ENCODE data around the gene C1S.
A peak's percentile ranks its signal among the peaks of the same experiment; 100 is the strongest.
"Not testable (repeated sequence)": the region's sequence is repeated elsewhere in the genome, so short reads cannot be mapped to it uniquely, and the experiment has no call there.

Gene C1S

DNA sequence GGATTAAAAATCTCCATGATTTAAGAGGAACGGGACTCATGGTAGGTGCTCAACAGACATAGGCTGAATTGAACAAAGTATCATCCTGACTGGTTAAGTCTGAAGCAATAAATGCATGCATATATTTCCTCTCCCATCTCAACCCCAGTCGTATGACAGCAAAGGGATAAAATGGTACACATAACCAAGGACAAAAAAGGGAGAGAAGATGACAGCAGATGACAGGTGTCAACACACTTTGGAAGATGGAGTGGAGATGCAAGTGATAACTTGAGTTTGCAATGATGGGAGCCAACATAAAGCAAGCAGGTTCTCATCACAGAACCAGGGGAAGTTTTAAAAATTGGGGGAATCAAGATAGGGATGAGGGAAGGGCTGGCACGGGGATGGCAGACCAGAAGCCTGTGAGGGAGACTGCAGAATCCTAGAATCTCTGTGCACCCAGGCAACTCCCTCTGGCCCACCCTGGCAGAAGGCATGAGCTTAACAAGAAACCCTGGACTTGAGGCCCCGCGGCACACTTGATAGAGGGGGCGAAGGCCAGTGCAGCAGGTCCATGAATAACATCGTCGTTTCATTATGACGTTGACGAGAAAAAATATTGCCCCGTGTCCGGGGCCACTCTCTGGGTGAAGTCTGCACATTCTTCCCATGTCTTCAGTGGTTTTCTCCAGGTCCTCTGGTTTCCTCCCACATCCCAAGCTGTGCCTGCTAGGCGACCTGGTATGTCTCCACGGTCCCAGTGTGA is 43.5 kb downstream of the C1S start:
- no peak for DNase-seq (ENCODE audit: low read depth)

- DNase-seq (ENCODE audit: low read depth): no peak
Observed at GRCh38 chr12:7106082-7106481, 45.6 kb downstream of the C1S start.

- not testable (repeated sequence) for DNase-seq (ENCODE audit: low read depth)
Observed at GRCh38 chr12:7107181-7107580, 46.7 kb downstream of the C1S start.

GRCh38 chr12:7107636-7108002 is 47.1 kb downstream of the C1S start:
- DNase-seq (ENCODE audit: low read depth): peak; percentile 26

DNA sequence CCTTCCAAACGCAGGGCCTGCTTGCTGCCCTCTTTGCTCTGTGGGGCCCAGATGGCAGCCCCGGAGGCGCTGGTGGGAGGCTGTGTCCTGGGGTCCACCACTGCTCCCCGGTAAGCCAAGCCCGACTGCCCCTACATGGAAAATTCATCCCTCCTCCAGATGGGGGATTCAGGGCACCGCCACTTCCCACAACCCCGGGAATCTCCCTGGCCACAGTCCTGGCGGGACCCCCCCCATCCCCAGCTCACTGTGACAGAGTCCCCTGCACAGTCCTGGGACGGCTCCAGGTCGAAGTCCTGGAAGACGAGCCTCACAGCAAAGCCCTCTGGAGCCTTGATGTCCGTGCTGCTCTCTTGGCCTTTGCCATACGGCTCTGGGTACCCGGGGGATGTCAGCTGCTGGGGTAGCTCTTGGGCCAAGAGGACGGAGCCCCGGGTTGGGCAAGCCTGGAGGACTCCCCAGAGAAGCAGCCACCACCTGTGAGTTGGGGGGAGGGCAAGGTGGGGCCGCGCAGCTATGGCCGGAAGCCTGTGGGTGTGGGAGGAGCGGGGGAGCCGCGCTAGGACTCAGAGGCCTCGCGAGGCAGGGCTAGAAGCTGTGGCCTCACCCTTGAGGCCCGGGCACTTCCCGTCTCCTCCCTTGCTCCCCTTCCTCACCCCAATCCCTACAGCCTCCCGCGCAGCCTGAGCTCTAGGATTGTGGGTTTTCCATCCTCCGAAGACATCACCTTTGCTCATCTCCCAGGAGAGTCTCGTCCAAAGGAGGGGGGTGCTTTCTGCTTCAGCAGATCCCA is 47.7 kb downstream of the C1S start:
- DNase-seq (ENCODE audit: low read depth): peak; percentile 86

DNA sequence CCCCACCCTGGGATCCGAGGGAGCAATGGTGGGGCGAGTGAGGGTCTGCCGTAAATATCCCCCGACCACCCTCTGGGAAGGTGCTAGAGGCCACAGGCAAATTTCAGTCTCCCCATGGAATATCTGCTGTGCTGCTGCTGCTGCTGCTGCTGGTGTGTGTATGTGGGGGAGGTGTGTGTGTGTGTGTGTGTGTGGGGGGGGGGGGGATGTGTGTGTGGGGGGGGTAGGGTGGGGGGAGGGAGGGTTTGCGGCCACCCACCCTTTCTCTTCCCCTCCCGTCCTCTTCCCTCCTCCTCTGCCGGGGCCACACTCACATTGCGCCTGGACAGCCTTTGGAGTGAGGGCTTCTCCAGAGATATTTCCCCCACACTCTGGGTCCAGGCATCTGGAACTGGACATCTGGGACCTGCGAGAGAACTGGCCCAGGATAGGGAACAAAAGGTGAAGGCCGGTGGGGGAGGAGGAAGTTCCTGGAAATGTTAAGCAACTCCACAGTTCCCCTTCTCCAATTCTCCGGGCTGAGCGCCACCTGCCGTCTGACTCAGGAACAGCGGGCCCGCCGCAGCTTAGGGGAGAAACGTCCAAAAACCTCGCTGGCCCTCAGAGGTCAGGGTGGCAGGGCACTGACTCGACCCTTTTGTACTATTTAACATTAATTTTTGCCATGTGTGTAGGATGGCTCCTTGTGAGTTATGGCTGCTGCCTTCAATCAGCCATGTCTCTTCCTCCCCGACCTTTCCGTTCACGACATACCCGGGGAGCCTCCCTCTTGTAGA is 48.5 kb downstream of the C1S start, which contains the start of gene C1RL:
C1RL (minus strand) TSS at position 419 of the 776 bp plus-strand sequence; CDS start at position 385, 34 bp downstream.
- peak; percentile 82 for DNase-seq (ENCODE audit: low read depth)

GRCh38 chr12:7109572-7109920 is 49.0 kb downstream of the C1S start:
- no peak for DNase-seq (ENCODE audit: low read depth)

DNA sequence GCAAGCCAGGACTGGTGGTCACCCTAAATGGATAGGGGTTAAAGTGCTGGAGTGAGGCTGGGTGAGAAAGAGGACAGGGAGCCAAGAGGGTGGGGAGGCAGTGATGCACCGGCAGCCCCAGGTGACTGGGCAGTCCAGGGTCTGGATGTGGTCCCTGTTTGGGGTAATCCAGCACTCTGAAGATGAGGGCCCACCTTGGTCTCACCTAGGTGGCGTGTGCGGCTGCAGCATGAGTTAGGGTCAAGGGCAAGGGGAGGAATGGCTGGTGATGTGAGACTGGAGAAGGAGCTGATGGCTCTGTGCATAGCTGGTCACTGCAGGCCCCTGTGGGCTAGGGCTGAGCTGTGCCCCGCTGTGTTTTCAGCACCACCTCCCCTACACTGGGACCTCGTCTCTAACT is 50.1 kb downstream of the C1S start:
- no peak for DNase-seq (ENCODE audit: low read depth)

DNA sequence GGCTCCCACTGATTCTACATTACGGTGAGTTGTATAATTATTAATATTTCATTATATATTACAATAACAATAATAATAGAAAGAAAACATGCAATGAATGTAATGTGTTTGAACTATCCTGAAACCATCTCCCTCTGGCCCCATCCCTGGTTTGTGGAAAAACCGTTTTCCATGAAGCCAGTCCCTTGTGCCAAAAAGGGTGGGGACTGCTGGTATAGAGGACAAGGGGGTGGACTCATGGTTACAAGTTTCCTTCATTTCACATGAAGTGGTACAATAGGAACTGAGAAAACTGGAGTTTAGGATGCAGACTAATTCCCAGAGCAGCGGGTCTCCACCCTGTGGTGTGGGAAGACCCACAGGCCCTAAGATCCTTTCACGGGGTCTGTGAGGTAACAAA is 51.5 kb downstream of the C1S start:
- no peak for DNase-seq (ENCODE audit: low read depth)

DNA sequence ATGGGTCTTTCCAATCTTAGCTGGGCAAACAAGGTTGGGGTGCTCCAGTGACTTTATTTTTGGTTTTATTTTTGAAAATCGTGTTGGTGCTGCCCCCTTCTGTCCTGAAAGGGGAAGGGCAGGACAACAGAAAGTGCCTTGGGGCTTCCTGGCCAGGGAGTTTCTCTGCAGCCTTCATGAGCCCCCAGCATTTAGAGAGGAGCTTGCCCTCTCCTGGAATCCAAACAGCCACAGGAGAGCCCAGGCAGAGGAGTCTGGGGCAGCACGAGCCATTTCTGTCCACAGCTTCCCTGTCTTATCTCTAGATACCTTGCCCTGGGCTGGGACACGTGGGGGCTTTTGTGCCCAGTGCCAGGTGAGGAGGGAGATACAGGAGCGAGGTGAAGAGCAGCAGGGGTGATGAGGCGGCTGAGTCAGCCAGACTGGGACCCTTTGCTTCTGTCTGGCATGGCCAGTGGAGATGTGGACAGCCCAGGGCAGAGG is 52.9 kb downstream of the C1S start:
- peak; percentile 31 for DNase-seq (ENCODE audit: low read depth)

- DNase-seq (ENCODE audit: low read depth): no peak
Observed at GRCh38 chr12:7114008-7114407, 53.5 kb downstream of the C1S start.

DNA sequence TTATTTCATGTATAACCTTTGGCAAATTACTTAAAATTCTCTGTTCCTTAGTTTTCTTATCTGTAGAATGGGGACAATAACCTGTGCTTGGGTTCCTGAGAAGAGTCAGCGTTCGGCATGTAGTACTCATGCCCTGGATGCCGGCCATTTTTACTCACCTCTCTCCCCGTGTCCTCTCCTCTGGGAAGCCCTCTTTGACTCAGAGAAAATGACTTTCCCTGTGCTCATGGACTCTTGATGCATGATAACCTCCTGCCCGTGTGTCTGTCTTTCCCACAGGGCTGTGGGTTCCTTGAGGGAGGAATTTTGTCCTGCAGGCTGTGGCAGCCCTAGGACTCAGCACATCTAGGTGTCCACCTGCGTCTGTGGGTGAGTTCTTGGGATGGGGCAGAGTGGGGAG is 54.3 kb downstream of the C1S start:
- DNase-seq (ENCODE audit: low read depth): no peak

DNA sequence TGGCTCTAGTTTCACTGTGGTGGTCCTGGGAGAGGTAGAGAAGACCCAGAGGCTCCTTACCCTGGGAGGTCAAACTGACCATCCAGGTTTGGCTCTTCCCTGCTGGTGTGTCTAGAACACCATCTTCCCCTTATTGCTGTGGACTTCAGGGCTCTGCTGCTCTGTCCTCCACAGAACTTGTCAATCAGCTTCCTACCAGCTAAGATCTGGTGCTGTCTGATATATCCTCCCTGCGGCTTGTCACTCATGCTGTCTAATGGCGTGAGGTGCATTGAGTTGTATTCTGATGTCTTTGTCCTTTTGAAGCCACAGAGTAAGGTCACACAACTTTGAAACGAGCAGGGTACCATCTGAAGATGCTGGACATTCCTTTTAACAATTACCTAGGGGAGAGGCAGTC is 55.7 kb downstream of the C1S start:
- no peak for DNase-seq (ENCODE audit: low read depth)

GRCh38 chr12:7116916-7117315 is 56.4 kb downstream of the C1S start:
- DNase-seq (ENCODE audit: low read depth): no peak

DNA sequence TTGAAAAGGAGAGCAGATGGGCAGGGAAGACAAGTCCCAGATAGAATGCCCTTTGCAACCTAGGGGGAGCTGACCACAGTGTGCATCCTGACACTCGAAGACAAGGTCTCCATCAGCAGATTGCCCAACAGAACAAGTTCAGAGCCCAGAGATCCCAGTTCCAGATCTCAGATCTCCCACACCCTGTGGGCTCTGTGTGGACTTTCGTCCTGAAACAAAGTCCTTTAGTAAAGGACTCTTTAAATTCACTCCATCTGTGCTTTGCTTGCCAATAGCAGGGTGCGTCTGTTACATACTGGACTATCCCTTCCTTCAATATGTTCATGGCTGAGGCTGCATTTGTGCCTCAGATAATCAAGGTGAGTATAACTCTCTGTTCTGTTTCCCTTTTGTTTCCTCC is 57.2 kb downstream of the C1S start:
- DNase-seq (ENCODE audit: low read depth): no peak

DNA sequence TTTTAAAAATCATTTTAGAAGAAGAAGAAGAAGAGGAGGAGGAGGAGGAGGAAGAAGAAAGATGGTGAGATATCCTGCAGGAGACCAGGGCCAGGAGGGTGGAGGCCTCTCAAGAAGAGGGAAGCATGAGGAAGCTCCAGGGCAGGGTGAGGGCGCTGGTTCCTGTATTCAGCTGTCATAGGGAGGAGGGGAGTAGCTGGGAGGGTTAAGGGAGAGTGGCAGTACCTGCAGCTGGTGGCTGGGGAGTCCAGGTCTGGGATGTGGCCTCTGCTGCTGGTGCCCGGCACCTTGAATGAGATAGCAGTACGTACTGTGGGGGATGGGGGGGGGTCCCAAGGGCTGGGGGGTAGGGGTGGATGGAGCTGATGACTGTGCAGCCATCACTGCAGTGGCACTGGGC is 58.4 kb downstream of the C1S start:
- no peak for DNase-seq (ENCODE audit: low read depth)

GRCh38 chr12:7120166-7120565 is 59.6 kb downstream of the C1S start:
- no peak for DNase-seq (ENCODE audit: low read depth)
